ENCODE results near the gene ADAM22. TPM values are rescaled to one million over a fixed set of nuclear protein-coding genes. Genes with fewer than 3 reads are reported as not detected.

The ADAM22 gene
- total RNA-seq, 2 donors from 2014 or later: 1.0 to 3.6 TPM

DNA sequence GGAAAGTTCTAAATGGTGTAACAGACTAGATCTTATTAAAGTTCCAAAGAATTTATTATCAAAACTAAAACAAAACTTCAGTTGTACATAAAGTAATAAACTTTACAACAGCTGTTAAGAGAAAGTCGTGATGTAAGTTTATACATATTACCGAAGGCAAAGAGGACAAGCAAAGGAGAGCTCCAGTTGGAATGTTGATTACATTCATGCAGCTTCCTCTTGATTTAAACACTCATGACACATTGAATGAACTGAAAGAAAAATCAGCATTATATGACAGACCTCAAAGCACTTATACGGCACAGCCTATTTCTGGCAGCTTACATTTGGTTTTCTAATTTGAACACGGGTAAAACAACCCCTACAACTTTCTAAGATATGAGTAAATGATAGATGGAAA is 272.2 kb downstream of the ADAM22 start:
- DNase-seq: no peak
- Histone ChIP-seq H3K27me3 (no peaks in the 10 kb centered on the region), H3K4me3 (no peak overlapping the region), H3K36me3 (replicated peaks in 1 of 2; ENCODE audit: insufficient read depth in 1 of 2, low read depth in 2 of 2) (peaks cover 7 to 34% of the 10 kb centered on the region in 2 donors), H3K27ac (no peak overlapping the region), H3K4me1 (no peaks in the 10 kb centered on the region), H3K9me3 (no peaks in the 10 kb centered on the region)
- ATAC-seq: no peak
- 85 to 89% methylated on average over 4 of the region's 4 CpGs for WGBS, 2 donors
- intact Hi-C loops (cut with DNase I): no loop called here
- TF ChIP-seq, protein P1, sequence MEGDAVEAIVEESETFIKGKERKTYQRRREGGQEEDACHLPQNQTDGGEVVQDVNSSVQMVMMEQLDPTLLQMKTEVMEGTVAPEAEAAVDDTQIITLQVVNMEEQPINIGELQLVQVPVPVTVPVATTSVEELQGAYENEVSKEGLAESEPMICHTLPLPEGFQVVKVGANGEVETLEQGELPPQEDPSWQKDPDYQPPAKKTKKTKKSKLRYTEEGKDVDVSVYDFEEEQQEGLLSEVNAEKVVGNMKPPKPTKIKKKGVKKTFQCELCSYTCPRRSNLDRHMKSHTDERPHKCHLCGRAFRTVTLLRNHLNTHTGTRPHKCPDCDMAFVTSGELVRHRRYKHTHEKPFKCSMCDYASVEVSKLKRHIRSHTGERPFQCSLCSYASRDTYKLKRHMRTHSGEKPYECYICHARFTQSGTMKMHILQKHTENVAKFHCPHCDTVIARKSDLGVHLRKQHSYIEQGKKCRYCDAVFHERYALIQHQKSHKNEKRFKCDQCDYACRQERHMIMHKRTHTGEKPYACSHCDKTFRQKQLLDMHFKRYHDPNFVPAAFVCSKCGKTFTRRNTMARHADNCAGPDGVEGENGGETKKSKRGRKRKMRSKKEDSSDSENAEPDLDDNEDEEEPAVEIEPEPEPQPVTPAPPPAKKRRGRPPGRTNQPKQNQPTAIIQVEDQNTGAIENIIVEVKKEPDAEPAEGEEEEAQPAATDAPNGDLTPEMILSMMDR (IDR thresholded peaks at IDR 0.05): no peak
- no peak for TF ChIP-seq POLR2A (IDR thresholded peaks at IDR 0.05)

- Histone ChIP-seq H3K9me3 (no peaks in the 10 kb centered on the region), H3K4me3 (no peak overlapping the region), H3K4me1 (no peaks in the 10 kb centered on the region), H3K27ac (no peak overlapping the region), H3K36me3 (replicated peaks in 1 of 2; ENCODE audit: insufficient read depth in 1 of 2, low read depth in 2 of 2) (peaks cover 7 to 36% of the 10 kb centered on the region in 2 donors), H3K27me3 (no peaks in the 10 kb centered on the region)
- intact Hi-C loops (cut with DNase I): no loop called here
- ATAC-seq (no peak), DNase-seq (no peak)
- WGBS, 2 donors: 81 to 92% methylated on average over 3 of the region's 3 CpGs
- TF ChIP-seq, protein P1 (IDR thresholded peaks at IDR 0.05): no peak
- no peak for TF ChIP-seq POLR2A (IDR thresholded peaks at IDR 0.05)
These were observed 274.5 kb downstream of the ADAM22 start for GRCh38 chr7:88208521-88208920.

DNA sequence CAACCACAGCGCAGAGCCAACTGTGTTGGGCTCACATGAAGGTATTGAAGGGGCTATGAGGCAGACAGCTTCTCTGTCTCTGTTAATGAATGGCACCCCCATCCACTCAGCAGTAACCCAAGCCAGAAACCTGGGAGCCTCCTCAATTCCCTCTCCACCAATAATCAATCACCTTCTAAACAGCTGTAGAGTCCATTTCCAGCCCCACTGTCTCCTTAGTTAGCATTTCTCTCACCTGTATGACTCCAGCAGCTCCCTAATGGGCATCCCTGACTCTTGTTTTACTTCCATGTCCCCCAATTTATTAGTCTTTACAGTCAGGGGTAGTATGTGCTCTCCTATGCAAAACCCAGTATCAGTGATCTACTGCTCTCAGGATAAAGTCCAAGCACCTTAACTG is 278.9 kb downstream of the ADAM22 start:
- intact Hi-C loops (cut with DNase I): no loop called here
- Histone ChIP-seq H3K9me3 (no peaks in the 10 kb centered on the region), H3K27ac (no peak overlapping the region), H3K36me3 (replicated peaks in 1 of 2; ENCODE audit: insufficient read depth in 1 of 2, low read depth in 2 of 2) (peaks cover 7 to 21% of the 10 kb centered on the region in 2 donors), H3K4me3 (no peak overlapping the region), H3K4me1 (peaks cover 2% of the 10 kb centered on the region), H3K27me3 (no peaks in the 10 kb centered on the region)
- WGBS, 2 donors: 93 to 100% methylated on average over 1 of the region's 1 CpG
- DNase-seq (no peak), ATAC-seq (no peak)
- no peak for TF ChIP-seq POLR2A (IDR thresholded peaks at IDR 0.05)
- TF ChIP-seq, protein P1 (IDR thresholded peaks at IDR 0.05): no peak

- no peak overlapping the region for H3K27ac ChIP-seq
- TF ChIP-seq, protein P1 (IDR thresholded peaks at IDR 0.05): no peak
- no peak for TF ChIP-seq POLR2A (IDR thresholded peaks at IDR 0.05)
- intact Hi-C loops (cut with DNase I): no loop called here
- H3K4me1 ChIP-seq: peaks cover 12% of the 10 kb centered on the region
- DNase-seq (no peak), ATAC-seq (no peak)
- no peak overlapping the region for H3K4me3 ChIP-seq
- H3K36me3 ChIP-seq (replicated peaks in 1 of 2; ENCODE audit: insufficient read depth in 1 of 2, low read depth in 2 of 2): peaks cover 7 to 12% of the 10 kb centered on the region in 2 donors
- no peaks in the 10 kb centered on the region for H3K27me3 ChIP-seq
- WGBS, 2 donors: 97 to 100% methylated on average over 2 of the region's 2 CpGs
- H3K9me3 ChIP-seq: no peaks in the 10 kb centered on the region
These were observed 280.4 kb downstream of the ADAM22 start for GRCh38 chr7:88214456-88214855.

DNA sequence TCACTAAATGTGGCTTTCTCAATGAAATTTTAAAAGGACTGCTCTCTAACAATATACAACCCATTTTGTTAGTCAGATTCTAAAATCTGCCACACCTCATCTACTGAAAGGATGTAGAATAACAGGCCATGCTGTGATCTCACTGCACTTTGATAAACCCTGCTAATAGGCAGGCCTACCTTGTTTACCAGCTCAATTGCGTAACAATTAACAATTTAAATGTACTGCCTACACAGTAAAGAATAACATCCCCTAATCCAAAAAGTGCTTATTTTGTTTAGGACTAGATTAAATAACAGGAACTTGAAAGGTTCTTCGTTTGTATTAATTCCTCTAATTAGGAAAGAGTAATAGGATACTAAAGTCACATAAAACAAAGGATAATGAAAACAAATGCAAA is 281.2 kb downstream of the ADAM22 start:
- intact Hi-C loops (cut with DNase I): no loop called here
- no peak overlapping the region for H3K4me3 ChIP-seq
- peaks cover 0 to 12% of the 10 kb centered on the region in 2 donors for H3K36me3 ChIP-seq (replicated peaks in 1 of 2; ENCODE audit: insufficient read depth in 1 of 2, low read depth in 2 of 2)
- peaks cover 12% of the 10 kb centered on the region for H3K4me1 ChIP-seq
- no peak for ATAC-seq
- no peaks in the 10 kb centered on the region for H3K9me3 ChIP-seq
- no peaks in the 10 kb centered on the region for H3K27me3 ChIP-seq
- no peak overlapping the region for H3K27ac ChIP-seq
- DNase-seq: no peak
- WGBS, 2 donors: 72 to 73% methylated on average over 2 of the region's 2 CpGs
- no peak for TF ChIP-seq POLR2A (IDR thresholded peaks at IDR 0.05)
- TF ChIP-seq, protein P1 (IDR thresholded peaks at IDR 0.05): no peak
